GM21367 (cell line): ENCODE data around the gene CCDC40.

ENCODE experiments used
- ATAC-seq: cut with Tn5 transposase; IDR thresholded peaks from one replicate; pipeline ENCODE4 v1.9.1; 2021; ENCODE audit not compliant: unreplicated experiment

CCDC40 gene

GRCh38 chr17:80110927-80111701, 74.7 kb downstream of the CCDC40 start:
- ATAC-seq: no peak

GRCh38 chr17:80111702-80112470, 75.4 kb downstream of the CCDC40 start:
- no peak for ATAC-seq

- ATAC-seq: no peak
These were observed 76.1 kb downstream of the CCDC40 start for GRCh38 chr17:80112471-80113032.

GRCh38 chr17:80113033-80113484, 76.6 kb downstream of the CCDC40 start:
- ATAC-seq: no peak

- no peak for ATAC-seq
These were observed 78.3 kb downstream of the CCDC40 start for GRCh38 chr17:80114758-80115157.

GRCh38 chr17:80115159-80115558, 78.7 kb downstream of the CCDC40 start:
- no peak for ATAC-seq

- ATAC-seq: no peak
These were observed 80.0 kb downstream of the CCDC40 start for GRCh38 chr17:80116276-80116920.

GRCh38 chr17:80116921-80117380, 80.5 kb downstream of the CCDC40 start:
- ATAC-seq: no peak

- ATAC-seq: no peak
These were observed 81.3 kb downstream of the CCDC40 start for GRCh38 chr17:80117491-80118401.

- ATAC-seq: no peak
These were observed 82.3 kb downstream of the CCDC40 start for GRCh38 chr17:80118601-80119270.

GRCh38 chr17:80119271-80119791, 82.9 kb downstream of the CCDC40 start:
- no peak for ATAC-seq

- ATAC-seq: no peak
These were observed 83.4 kb downstream of the CCDC40 start for GRCh38 chr17:80119839-80120238.

- ATAC-seq: no peak
These were observed 85.7 kb downstream of the CCDC40 start for GRCh38 chr17:80122026-80122575.

GRCh38 chr17:80122926-80123505, 86.6 kb downstream of the CCDC40 start:
- ATAC-seq: no peak

- ATAC-seq: no peak
These were observed 87.3 kb downstream of the CCDC40 start for GRCh38 chr17:80123791-80124190.

GRCh38 chr17:80124351-80124981, 88.0 kb downstream of the CCDC40 start:
- ATAC-seq: no peak

- ATAC-seq: no peak
These were observed 89.4 kb downstream of the CCDC40 start for GRCh38 chr17:80125656-80126448.

GRCh38 chr17:80126449-80126715, 89.9 kb downstream of the CCDC40 start:
- ATAC-seq: no peak
